NCI-H345 treated with DMSO at 0.1 percent for 48 hours (cell line): ENCODE data around the gene KCP.

Experiments used
- DNase-seq: peaks from one replicate; lab custom pipeline; 2025; ENCODE audit not compliant: unreplicated experiment; lab: John Stamatoyannopoulos, UW

The KCP gene

DNA sequence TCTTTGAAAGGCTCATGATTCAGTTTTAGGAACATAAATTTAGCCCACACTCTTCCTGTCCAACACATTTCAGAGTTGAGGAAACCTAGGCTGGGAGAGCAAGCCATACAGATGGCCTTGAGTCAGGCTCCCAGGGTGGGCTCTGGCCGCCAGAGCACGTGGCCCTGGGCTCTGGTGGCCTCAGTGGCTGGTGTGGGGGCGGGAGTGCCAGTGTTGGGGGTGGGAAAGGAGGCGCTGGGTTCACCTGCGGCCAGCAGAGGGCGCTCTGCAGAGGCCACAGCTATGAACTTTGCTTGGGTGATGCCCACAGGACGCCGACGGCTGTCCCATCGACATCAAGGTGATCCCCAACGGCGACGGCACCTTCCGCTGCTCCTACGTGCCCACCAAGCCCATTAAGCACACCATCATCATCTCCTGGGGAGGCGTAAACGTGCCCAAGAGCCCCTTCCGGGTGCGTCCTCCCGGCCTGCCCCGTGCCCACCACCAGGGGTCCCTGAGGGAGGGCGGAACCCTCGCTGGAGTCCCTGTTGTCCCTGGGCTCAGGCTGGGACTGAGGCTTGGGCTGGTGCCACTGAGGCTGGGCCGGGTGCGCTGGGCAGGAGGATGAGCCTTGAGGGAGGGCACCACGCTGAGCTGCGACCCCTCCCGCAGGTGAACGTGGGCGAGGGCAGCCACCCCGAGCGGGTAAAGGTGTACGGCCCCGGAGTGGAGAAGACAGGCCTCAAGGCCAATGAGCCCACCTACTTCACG lies 68.4 kb downstream of the KCP start:
- peak; percentile 55 for DNase-seq

DNA sequence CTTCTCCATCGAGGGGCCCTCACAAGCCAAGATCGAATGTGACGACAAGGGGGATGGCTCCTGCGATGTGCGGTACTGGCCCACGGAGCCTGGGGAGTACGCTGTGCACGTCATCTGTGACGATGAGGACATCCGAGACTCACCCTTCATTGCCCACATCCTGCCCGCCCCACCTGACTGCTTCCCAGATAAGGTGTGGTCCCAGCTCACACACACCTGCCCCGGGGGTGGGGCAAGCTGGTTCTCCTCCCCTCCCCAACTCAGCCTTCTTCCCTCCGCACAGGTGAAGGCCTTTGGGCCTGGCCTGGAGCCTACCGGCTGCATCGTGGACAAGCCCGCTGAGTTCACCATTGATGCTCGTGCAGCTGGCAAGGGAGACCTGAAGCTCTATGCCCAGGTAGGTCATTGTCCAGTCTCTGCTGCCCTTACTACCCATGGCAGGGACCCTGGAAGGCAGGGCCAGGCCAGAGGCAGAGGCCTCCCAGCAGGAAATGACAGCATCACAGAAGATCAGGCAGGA lies 69.3 kb downstream of the KCP start:
- no peak for DNase-seq

DNA sequence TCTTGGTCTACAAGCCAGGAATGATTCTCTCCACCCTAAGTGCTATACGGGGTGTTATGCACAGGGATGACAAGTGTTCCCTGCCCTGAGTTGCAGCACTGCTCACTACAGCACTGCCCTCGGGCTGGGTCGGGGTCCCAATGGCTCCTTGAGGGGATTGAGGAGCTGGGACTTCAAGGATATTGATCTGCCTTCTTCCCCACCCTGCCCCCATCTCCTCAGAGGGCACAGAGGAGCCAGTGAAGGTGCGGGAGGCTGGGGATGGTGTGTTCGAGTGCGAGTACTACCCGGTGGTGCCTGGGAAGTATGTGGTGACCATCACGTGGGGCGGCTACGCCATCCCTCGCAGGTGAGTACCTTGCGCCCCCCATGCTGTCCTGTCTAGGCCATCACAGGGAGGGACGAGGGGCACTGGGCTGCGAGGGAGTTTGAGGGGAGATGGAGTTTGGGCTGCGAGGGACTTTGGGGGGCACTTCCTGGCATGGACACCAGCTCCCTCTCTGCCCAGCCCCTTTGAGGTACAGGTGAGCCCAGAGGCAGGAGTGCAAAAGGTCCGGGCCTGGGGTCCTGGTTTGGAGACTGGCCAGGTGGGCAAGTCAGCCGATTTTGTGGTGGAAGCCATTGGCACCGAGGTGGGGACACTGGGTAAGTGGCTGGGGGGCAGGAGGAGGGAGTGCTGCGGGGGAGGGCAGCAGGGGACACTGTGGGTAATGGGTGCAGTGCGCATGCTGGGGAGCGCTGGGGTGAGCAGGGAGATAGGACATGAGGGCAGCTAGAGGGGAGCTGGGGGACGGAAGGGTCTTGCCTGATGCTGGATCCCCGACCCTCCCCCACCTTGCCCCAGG lies 70.0 kb downstream of the KCP start:
- no peak for DNase-seq

- DNase-seq = no peak
Measured at GRCh38 chr7:128839751-128840177, 70.7 kb downstream of the KCP start.

GRCh38 chr7:128838981-128839731 lies 71.4 kb downstream of the KCP start:
- DNase-seq = no peak

DNA sequence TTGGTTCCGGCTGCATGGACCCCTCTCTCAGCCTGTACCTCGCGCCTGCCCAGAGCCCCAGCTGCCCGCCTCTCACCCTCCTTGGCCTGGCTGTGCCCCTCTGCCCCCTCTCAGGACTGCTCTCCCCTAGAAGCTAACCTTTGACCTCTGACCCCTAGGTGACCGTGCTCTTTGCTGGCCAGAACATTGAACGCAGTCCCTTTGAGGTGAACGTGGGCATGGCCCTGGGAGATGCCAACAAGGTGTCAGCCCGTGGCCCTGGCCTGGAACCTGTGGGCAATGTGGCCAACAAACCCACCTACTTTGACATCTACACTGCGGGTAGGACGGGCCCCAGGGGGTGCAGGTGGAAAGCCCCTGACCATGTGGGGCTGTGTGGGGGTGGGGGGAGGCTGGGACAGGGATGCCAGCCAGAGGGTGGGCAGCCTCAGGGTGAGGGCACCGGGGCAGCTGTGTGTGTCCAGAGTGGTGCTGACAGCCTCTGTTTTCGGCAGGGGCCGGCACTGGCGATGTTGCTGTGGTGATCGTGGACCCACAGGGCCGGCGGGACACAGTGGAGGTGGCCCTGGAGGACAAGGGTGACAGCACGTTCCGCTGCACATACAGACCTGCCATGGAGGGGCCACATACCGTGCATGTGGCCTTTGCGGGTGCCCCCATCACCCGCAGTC lies 72.3 kb downstream of the KCP start:
- no peak for DNase-seq

DNA sequence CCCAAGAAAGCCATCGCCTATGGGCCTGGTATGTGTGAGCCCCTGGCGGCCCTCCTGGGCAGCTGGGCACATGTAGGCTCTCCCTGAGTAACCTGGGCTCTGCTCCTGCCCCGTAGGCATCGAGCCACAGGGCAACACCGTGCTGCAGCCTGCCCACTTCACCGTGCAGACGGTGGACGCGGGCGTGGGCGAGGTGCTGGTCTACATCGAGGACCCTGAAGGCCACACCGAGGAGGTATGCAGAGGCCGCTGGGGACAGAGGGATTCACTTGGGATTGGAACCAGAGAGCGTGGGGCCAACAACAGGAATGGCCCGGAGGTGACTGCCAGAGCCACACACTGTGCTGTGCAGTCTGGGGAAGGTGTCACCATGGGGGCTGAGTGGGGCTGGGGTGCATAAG lies 73.0 kb downstream of the KCP start:
- no peak for DNase-seq

GRCh38 chr7:128836729-128837348 lies 73.7 kb downstream of the KCP start:
- no peak for DNase-seq

- no peak for DNase-seq
Measured at GRCh38 chr7:128835790-128836641, 74.5 kb downstream of the KCP start.

- no peak for DNase-seq
Measured at GRCh38 chr7:128835231-128835751, 75.2 kb downstream of the KCP start.

- no peak for DNase-seq
Measured at GRCh38 chr7:128833946-128834325, 76.6 kb downstream of the KCP start.

DNA sequence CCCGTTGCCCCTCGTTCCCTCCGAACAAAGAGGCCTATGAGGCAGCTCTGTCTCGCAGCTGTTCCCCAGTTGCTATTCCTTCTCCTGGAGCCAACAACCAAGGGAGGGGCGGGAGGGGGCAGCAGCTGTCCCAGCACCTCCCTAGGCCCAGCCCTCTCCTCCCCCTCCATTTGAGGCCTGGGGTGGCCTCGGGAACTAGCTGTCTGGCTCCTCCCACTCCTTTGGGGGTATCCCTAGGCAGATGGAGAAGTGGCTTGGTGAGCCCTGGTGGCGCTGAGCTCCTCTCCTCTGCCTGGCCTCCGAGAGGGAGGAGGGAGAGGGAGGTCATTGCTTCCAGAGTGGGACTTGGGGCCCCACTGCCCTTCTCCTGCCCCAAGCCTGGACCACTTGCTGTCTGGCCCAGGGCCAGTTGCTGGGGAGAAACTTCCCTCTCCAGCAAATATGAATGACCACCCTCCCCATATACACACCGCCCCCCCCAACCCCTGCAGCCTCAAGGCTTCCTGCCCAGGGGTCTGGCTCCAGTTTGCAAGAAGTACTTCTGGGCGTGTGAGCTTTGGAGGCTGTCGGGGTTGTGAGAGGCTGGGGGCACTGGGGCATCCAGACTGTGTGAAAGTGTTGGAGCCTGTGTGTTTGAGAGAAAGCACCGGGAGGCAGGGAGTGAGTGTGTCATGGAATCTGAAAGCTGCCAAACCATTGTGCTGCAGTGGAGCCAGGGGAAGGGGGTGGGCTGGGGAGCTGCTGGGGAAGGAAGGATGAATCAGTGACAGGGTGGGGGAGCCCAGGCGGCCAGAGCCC lies 77.2 kb downstream of the KCP start:
- peak; percentile 37 for DNase-seq

DNA sequence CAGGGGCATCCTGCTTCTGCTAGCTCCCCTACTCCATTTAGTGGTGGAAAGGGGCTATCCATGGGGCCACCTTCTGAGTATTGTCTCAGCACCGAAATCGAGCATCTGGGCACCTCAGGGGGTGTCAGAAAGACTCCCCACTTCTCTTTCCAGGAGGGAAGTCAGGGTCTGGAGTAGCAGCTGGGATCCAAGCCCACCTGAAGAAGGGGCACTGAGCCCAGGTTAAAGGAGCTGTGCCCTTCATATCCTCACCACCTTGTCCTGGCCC lies 77.7 kb downstream of the KCP start:
- DNase-seq = no peak

DNA sequence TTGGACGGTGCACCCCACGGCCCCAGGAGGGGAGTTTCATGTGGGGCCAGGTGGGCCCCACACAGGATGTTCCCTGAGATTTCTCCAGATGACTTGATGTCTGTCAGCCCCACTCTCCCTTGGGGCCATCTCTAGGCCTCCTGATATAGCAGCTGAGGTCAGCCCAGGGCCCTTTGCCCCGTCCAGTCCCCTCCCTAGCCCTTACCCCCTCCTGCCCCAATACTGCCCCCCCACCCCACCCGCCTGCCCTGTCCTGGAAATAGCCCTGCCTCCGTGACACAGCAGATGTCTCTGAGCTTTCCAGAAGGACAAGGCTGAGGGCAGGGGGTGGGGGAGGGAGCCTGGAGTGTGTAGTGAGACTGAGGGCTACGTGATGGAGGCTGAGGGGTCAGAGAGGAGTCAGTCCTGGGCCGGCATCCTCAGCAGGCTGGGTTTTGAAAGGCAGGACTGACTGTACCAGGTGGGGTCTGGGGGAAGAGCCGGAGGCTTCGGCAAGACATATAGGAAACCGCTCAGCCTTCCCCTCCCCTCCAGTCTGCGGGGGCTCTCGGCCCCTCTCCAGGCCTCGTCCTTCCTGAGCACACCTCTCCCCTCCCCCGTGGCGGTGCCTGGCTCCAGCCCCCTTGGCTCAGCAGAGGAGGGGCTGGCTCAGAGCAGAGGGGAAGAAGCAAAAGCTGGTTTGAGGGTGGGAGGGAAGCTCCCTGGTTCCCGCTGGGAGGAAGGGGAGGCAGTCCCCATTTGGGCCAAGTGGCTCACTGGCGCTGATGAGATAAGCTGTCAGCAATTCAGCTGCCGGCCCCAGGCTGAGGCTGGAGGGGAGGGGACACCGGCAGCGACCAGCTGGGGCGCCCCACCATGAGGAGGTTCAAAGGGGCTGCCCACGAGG lies 78.3 kb downstream of the KCP start:
- DNase-seq = no peak

GRCh38 chr7:128831178-128831993 lies 79.1 kb downstream of the KCP start:
- no peak for DNase-seq

- no peak for DNase-seq
Measured at GRCh38 chr7:128830231-128831177, 80.0 kb downstream of the KCP start, which contains the start of gene FLNC. Gene FLNC (plus strand): TSS chr7:128830406. CDS start chr7:128830638, 232 bp downstream.
